ENCODE data around the gene IRS1.
A peak's percentile ranks its signal among the peaks of the same experiment; 100 is the strongest.

The IRS1 gene

DNA sequence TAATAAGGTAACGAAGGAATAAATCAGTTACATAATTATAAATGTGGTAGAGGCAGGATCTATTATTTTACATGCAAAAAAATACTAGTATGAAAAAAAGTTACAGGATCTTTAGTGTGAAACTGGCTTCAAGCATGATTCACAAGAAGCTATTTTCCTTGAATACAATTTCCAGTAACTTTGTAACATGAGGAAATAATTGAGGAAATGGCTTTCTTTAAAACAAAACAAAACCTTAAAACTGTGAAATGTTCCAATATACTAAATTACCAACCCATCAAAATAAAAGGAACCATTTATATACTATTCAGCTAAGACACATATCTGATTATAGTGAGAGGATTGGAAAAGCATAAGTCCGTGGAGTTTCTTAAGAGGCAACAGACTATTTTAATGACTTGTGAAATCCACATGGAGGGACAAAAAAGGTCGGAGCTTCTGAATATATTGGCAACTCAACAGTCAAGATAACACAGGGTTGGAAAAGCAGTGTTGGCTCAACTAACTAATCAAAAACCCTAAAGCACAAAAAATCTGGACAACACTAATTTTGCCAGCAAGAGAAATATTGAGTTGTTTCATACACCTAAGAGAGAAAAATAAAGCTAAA, 10.6 kb downstream of the IRS1 start:
- no peak for DNase-seq

DNA sequence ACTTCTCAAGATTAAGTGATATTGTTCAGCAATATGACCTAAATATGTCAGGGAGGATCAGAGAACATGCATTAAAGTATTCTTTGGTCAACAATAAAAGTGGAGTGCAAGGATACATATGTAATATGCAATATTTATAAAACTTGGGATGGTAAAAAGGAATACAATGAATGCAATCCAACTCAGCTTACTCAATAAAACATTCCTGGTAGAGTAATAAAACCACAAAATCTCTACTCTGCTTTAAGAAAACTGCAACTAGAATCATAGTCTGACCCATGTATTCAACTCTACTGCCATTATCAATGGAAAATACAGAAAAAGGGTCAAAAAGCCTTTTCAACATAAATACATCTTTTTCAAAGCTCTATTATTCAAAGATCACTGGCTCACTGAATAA, 11.6 kb downstream of the IRS1 start:
- DNase-seq = no peak

DNA sequence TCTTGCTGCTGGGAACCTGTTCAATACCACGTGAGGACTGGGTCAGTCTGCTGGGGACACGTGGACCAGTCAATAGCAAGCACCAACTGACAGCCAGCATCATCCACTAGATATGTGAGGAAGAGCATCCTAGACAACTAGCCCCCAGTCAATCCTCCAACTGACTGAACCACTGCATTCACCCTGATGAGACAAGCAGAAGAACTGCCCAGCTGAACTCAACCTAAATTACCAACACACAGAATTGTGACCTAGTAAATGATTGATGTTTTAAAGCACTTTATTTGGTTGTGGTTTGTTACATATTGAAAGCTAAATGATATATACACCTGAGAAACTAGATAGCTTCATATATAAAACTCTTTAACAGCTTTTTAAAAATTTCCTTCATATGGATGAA, 15.7 kb downstream of the IRS1 start:
- DNase-seq = no peak

DNA sequence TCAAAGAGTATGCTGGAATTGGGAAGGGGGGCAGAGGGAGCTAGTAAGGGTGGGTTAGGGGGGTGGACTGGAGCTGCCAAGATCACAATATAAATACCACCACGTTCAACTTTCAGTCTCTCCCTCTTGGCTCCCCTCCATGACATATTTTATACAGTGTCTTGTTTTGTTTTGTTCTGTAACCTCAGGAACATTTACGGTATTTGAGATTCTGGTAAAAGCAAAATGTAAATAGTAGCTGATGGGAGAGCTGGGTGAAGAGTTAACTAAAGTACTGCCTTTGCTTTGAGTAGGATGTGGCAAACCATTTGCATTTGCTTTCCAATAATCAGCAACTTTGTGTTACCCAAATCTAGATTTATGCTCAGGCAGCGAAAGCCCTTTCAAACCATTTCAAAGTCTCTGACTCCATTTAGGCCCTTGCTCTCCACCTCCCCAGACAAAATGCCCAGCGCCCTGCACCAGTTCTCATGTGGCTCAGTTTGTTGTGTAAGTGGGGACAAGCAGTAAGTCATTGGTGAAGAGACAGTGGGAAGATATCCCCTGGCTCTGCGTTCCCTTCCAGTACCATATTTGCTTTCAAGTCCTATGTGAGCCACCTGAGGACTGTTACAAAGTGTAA, 17.4 kb downstream of the IRS1 start:
- no peak for DNase-seq

DNA sequence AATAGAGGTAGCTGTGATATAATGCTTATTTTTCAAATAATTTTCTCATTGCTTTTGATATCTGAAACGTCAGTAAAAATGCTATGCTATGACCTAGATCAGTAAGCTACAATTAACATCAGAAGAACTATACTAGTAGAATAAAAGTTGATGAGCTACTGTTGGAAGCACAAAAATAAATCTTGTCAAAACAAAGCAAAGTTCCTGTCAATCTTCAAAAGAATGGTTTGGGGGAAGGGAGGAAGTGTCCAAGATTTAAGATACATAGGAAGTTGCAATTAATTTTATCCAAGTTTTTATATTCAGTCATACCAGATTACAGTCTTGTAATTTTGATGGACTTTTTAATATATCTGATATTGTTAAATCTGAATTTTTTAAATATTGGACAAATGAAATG, 19.2 kb downstream of the IRS1 start:
- DNase-seq = no peak

DNA sequence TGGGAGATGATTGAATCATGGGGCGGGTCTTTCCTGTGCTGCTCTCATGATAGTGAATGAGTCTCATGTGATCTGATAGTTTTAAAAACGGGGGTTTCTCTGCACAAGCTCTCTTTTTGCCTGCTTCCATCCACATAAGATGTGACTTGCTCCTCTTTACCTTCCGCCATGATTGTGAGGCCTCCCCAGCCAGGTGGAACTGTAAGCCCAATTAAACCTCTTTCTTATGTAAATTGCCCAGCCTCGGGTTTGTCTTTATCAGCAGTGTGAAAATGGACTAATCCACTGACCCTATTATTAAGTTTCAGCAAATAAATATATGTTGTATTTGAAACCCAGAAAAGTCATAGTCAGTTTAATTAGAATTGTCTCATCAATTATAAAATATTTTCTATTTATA, 22.0 kb downstream of the IRS1 start:
- no peak for DNase-seq

DNA sequence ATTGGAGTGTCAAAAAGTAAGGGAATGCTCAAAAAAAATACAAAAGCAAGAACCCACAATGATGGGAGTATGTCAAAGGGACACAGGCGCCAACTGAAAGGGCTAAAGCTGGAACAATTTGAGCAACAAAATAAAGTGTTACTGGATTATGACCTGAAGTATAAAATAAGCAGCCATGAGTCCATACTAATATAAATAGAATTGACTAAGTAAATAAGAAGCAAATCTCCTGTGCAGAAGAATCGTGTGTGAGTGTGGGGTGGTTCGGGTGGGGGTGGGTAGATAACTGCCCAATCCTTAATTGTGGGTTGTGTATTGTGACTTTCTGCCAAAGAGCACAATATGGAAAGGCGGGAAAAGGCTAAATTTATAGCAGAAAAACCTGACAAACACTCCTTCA, 23.5 kb downstream of the IRS1 start:
- DNase-seq = no peak

DNA sequence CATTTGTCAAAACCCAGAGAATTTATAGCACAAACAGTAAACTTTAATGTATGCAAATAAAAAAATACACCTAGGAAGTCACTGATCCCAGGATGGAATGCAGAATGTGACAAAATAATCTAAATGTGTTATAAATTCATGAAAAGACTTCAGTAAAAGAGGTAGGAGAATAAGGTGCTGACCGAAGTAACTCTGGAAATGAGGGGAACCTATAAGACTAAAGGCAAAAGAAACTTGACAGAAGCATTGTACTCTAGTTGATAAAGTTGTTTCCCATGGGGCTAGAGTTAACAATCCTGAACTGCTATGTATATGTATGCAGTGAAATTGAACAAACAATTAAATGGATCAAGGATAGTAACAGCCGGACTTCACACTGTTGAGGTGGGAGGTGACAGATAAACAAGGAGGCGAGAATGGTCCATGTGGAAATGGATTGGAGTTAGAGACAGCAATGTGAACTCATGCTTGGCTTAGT, 24.5 kb downstream of the IRS1 start:
- no peak for DNase-seq

DNA sequence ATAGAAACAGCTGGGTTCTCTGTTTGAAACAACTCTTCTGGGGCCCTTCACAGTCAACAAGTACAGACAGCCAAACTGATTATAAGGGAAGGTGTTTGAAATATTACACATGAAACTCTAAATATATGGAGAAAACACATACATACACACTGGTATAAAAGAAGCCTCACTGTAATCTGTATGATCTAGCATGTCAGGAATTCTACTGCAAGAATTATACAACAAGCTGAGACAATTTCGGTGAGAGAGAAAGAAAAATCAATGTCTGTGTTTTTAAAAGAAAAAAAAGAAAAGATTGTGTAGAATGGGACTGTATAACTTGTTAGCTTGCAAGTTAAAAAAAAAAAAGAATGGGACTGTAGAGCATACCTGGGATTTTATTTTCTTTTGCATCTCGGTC, 26.3 kb downstream of the IRS1 start:
- no peak for DNase-seq

DNA sequence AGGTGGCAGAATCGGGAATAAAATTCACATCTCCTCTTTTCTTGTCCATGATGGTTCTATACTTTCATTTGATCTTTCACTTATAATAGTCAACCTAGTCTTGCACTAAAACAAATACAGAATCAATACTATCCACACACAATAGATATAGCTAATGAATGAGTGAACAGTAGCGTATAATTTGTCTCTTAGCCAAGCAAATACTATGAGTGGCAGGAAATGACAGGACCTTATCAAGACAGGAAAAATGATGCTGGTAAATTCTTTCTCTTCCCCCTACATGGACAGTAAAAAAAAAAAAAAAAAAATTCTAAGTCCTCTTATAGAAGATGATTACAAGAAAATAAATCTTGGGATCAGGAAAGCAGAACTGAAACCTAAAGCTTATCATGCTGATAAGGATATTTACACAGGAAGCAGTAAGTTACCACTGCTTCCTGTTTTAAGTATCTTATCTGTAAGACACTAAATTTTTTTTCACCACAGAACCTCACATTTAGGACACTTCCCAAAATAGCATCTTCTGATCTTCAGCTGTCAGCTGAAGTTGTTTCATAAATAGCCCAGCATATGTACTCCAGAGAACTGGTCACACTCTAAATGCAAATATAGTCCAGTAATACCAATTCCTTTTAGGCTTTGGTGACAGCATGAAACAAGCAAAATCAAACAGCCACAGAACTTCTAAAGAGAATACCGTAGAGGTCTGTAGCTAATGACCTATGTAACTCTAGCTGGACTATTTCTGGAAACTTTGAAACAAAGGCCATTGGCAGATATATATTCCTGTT, 27.0 kb downstream of the IRS1 start:
- DNase-seq = no peak

DNA sequence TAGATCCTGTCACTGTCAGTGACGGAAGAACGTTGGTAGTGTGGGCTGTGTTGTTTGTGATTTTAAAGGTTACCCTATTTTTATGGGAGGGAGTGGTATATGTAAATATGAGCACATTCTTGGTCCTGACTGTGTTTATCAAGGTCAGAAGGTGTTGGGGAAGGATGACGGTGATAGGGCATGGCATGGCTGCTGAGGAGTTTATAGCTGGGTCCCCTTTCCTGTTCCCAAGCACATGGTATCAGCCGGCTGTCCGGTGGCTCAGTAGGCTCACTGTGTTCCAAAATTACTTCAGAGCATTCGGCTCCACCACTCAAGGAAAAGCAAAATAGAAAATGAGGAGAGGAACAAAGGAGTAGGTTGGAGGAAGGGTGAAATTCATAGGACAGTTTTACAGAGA, 28.6 kb downstream of the IRS1 start:
- DNase-seq = no peak

DNA sequence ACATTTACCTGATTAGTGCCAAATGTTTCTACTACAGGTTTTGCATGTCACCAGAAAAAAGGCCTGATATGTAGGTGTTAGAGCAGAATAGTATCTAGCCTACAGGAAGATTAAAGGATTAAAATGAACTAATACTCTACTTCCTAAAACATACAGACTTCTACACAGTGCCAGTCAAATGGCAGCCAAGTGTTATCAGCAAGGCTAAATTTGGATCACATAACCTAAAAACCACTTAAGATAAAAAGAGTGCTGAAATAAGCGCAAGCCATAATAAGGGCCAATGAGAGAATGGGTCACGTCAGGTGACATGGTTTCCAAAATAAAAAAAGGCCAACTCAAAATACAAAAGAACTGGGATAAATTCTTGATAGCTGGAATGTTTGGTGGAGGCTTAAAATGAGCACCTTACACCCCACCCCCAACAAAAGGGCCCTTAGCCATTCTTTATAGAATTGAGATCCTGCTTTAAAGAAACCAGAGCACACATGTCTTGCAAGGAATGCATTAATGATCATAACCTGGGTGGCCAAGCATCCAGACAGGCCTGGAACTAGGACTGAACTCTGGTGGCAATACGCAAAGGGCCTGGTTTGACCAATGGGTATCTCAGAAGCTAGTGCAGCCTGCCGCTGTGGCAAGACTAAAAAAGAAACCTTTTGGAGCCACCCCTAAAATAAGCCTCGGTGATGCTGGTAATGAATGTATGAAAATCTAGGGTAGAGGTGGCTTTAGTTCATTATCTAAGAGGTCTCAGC, 32.4 kb downstream of the IRS1 start:
- DNase-seq = no peak

DNA sequence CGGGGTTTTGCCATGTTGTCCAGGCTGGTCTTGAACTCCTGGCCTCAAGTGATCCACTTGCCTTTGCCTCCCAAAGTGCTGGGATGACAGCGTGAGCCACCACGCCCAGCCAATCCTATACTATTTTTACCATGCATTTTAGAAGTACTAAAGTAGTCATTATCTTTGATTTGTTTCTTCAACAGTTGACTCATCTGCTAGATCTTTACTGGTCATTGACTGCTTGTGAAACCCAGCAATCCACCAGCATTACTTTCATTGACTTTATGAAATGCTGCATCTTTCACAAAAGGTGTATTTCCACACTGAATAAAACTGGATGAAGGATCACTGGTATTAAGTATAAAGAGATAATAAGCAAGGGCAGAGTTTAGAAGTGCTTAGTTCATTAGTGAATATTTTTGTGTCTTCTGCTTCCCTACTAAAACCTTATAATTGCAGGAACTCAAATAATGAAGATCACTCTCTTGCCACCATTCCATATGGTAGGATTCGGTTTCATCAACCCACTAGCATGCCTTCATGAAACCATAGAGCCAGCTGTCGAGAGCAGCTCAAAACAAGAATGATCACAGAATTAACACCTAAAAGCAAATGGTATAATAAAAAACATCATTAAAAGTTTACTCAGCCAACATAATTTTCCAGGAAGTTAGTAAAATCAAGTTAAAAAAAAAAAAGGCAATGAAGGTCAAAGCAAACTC, 33.1 kb downstream of the IRS1 start:
- peak; percentile 26 for DNase-seq

DNA sequence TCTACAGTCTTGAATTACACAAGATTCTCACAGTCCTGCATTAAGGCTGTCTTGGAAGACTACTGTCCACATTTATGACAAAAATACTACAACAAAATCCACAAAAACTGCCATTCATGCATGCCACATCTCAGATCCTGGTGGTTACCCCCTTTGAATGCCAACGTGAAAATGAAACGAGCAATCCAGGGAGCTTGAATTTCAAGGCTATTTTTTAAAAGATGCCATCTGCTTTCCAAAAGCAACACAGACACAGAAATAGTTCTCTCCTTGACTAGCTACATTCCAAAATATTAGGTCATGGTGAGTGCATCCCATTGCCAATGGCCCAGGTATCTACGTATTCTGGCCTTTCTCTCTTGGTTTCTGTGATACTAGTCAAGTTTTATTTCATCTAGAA, 36.3 kb downstream of the IRS1 start:
- DNase-seq = peak; percentile 7

DNA sequence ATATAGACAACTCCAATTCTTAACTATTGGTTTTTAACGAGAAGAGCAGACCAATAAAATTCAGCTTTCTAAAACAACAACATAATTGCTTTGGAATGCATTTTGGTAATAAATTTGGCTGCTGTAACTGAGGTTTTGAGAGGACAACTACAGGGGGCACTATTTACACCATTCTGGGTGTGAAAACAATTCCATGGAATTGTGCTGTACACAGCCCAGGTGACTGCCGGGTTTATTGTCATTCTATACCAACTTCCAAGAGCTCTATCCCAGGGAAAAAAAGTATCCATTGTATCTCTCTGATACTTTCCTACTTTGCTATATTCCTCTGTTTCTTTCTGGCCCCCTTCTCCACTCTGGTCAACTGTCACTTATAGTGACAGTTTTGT, 38.4 kb downstream of the IRS1 start:
- no peak for DNase-seq

DNA sequence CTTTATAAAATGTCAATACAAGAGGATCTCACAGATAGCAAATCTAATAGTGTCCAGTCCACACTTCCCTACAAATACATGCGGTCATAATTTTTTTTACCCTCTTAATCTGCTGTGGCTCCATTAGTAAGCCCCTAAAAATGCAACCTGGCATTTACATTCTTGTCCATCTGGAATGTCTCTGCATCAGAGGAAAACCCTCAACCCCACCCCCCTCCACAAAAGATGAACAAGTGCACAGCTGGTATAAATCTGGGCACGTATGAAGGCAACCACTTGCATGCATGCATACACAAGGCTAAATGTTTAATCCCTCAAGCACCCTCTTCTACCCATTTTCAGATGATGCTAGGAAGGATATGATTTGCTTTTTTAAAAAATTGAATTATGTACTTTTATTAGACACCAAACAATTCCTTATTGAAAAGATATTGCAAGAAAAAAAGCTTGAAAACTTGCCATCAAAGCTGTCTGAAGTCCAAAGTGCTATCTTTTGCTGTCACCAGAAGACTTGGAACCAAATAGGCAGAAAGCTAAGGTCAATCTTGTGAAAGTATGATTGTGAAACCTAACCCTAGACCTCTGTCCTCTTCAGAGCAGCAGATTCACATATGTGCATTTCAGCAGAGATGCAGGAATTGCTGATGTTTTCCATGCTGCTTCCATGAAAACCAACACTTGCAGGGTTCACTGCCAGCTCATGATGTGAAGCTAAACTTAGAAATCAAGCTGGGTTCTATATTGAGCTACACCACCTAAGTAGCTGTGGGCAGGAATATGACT, 39.0 kb downstream of the IRS1 start:
- DNase-seq = peak; percentile 1

DNA sequence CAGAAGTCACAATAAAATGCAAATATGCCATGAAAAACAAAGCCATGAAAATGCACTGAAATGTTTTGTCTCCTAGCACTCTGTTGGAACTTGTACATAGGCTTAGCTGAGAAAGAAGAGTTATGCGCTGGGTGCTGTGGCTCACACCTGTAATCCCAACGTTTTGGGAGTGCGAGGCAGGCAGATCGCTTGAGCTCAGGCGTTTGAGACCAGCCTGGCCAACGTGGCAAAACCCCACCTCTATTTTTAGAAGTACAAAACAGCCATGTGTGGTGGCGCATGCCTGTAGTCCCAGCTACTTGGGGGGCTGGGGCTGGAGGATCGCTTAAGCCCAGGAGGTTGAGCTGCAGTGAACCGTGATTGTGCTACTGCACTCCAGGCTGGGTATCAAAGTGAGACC, 39.9 kb downstream of the IRS1 start:
- DNase-seq = no peak

DNA sequence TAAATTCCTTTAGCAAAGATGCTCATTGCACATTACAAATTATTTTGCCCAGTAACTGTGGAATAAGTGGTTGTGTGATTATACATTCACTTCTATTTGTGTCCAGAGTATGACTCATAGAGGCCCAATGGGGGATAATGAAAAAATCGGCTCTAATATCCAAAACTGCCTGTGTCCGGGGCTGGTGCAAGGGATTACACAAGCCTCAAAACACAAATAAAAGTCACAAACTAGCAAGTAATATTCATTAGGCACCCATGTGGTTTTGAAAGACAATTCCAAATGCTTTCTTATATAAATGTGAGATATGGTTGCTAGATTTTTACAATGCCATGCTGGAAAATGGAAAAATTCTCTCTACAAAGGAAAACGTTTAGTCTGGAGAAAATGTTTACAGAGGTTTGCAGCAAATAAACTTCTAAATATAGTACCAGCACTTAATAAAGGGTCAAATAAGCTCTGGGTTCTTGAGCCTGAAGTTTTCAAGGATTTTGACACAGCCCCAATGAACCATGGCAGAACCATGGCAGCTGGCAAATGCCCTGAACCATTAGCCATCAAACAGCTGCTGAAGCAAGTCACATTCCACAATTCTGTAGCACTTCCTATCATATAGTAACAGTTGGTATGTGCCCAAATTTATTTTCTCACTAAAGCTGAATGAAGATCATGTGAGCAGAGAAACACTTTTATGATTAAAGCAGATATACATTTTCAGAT, 40.5 kb downstream of the IRS1 start:
- no peak for DNase-seq

DNA sequence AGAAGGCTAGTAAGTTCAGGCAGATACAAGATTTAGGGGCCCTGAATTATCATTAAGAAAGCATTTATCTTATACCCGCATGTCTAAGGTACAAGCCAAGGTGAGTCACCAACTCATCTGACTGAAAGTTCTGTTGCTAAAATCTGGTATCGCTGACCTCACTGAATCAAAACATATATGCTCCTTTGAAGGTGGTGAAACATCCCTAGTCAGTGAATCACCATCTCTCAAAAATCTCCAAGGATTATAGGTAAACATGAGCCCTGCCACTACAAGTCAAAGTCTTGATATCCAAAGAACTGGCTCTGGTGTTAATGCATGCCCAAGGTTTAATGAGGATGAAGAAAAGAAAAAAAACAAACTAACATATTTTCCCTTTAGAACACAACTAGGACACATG, 43.5 kb downstream of the IRS1 start:
- no peak for DNase-seq

DNA sequence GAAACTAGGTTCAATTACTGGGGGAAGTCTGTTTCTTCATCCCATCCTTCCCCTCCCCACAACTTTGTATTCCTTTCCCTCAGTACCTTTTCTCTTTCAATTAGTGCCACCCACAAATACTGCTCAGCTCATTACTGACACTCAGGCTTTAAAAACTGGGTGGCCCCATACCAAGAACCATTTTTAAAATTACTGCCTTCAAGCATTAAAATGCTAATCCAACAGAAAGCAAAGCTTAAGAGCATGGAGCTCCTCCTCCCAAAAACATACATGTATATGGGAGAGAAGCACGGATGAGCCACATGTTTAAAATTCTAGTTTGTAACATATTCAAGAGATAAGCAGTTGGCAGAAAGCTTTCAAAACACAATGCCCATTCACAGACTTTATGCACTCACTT, 44.0 kb downstream of the IRS1 start:
- no peak for DNase-seq

DNA sequence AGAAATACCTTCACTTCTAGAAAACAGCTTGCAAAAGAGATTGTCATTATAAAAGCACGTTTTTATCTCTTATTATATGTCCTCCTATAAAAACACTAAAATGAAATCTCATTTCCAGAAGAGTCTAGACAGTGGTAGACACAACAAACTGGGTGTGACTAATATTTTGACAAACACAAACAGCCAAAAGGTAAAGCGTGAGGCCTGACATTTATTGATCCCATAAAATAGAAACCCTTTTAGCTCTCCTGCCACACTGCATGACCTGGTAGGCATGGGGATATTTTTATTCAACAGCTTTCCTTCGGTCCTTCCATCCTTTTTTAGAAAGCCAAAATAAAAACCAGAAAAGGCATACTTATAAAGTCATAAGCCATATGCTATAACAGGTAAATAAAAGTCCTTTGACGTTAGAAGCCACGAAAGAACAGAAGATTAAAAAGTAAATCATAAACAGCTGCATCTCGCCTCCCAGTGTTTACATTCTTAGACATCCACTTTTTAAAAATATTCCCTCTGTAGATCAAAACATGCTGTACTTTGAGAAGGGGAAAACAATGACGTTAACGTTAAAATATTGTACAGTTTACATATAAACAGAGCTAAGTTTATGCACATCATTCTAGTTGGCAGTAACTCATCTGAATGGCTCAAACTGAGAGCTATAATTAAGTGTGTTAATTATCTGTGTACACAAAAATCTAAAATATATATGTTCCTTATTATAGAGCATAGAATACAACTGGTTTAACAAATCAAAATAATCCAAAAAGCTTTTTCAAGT, 44.6 kb downstream of the IRS1 start:
- DNase-seq = no peak
